ENCODE measurements around the gene FFAR3. TPM values are rescaled to one million over a fixed set of nuclear protein-coding genes. Genes with fewer than 3 reads are reported as not detected.

FFAR3 gene
- total and polyA plus RNA-seq, 2 donors (not counting 3 experiments of a cell fraction or from before 2014, with no cell fraction given) = not detected

- dilution Hi-C loops (cut with MboI; ENCODE audit: extremely low pct_ligation_motif_present, low sequenced_read_pairs) (no loop called here), intact Hi-C loops (cut with micrococcal nuclease) (no loop called here)
- Histone ChIP-seq H2AFZ (ENCODE audit: low read depth, low read length) (no peak overlapping the region), H3K79me2 (ENCODE audit: control insufficient read depth, insufficient read depth, low read length) (no peaks in the 10 kb centered on the region), H3K27me3 (ENCODE audit: control insufficient read depth in 2 of 2, insufficient read depth in 2 of 2, low read length in 2 of 2) (peaks cover 1 to 3% of the 10 kb centered on the region in 2 experiments), H3K9ac (replicated peaks; ENCODE audit: extremely low read depth, insufficient read depth, low read length) (no peak overlapping the region), H3K36me3 (ENCODE audit: control insufficient read depth in 2 of 2, extremely low read depth in 1 of 2, insufficient read depth in 2 of 2, low read length in 2 of 2) (no peaks in the 10 kb centered on the region), H3K4me2 (ENCODE audit: insufficient read depth, low read length) (no peak overlapping the region), H3K9me1 (replicated peaks; ENCODE audit: control insufficient read depth, extremely low read depth, insufficient read depth, low read length) (no peaks in the 10 kb centered on the region), H3K4me1 (ENCODE audit: control insufficient read depth, extremely low read depth, insufficient read depth, low read length) (peaks cover 5% of the 10 kb centered on the region), H3K27ac (ENCODE audit: insufficient read depth, low read depth, low read length) (no peak overlapping the region), H3K4me3 (replicated peaks in 1 of 3; ENCODE audit: insufficient read depth in 1 of 3, low read depth in 1 of 3, low read length in 3 of 3) (no peak overlapping the region), H3K9me3 (replicated peaks; ENCODE audit: control insufficient read depth, insufficient read depth, low read length) (no peaks in the 10 kb centered on the region), H4K20me1 (replicated peaks; ENCODE audit: control insufficient read depth, extremely low read depth, insufficient read depth, low read length) (no peaks in the 10 kb centered on the region)
- no peak for FAIRE-seq
- TF ChIP-seq FOS (IDR thresholded peaks at IDR 0.05; ENCODE audit: borderline replicate concordance, insufficient read depth, low read length) (no peak), GATA2 (IDR thresholded peaks at IDR 0.05; ENCODE audit: insufficient read depth, insufficient read length, low read depth, low read length) (no peak), POLR2AphosphoS5 (IDR thresholded peaks at IDR 0.05; ENCODE audit: insufficient read depth, low read depth, low read length) (no peak), JUN (IDR thresholded peaks at IDR 0.05; ENCODE audit: borderline replicate concordance, insufficient read depth, insufficient read length, low read depth) (no peak), POLR2A (IDR thresholded peaks at IDR 0.05; ENCODE audit: low read depth, low read length) (no peak), MYC (IDR thresholded peaks at IDR 0.05; ENCODE audit: low read depth, low read length) (no peak), EZH2 (IDR thresholded peaks at IDR 0.05; ENCODE audit: borderline replicate concordance, low read depth, low read length, severe bottlenecking) (no peak), CTCF (IDR thresholded peaks at IDR 0.05; ENCODE audit: extremely low read depth in 1 of 2, insufficient read depth in 1 of 2, low read depth in 1 of 2, low read length in 2 of 2) (no peak), MAX (IDR thresholded peaks at IDR 0.05; ENCODE audit: insufficient read depth, insufficient read length) (no peak)
- DNase-seq (ENCODE audit: low read depth, low spot score) = no peak
- CTCF ChIA-PET = no interaction called here
- POLR2A ChIA-PET = no interaction called here
- no TSS peak for BruUV-seq (replicated peaks)
Observed at GRCh38 chr19:35317464-35318043, 40.7 kb upstream of the FFAR3 start.

Measured in endothelial cell of umbilical vein (primary cell).